Measurements from ENCODE around the gene RPH3AL. TPM values are rescaled to one million over a fixed set of nuclear protein-coding genes. Genes with fewer than 3 reads are reported as not detected.

RPH3AL gene
- total RNA-seq, 1 experiment from 2014 or later, result 3.0 TPM

GRCh38 chr17:258045-258734 lies 94.4 kb downstream of the RPH3AL start:
- H3K9ac ChIP-seq (ENCODE audit: extremely low read depth, insufficient read length, low read length), result no peak overlapping the region
- Mint-ChIP-seq H3K9me3 (peaks cover 21 to 32% of the 10 kb centered on the region in 2 experiments), H3K4me3 (peak overlapping the region in 1 of 2 experiments; percentile 52; a peak in 1 of 5 replicates), H3K27ac (peak overlapping the region in 1 of 3 experiments; percentile 21; a peak in 2 of 7 replicates), H3K4me1 (peaks cover 32 to 37% of the 10 kb centered on the region in 2 experiments), H3K27me3 (ENCODE audit: low read depth) (peaks cover 42% of the 10 kb centered on the region), H3K36me3 (ENCODE audit: insufficient read depth in 1 of 3, low read depth in 3 of 3) (peaks cover 10 to 23% (median 19%) of the 10 kb centered on the region in 3 experiments)
- no peak overlapping the region for H2BK5ac ChIP-seq (ENCODE audit: insufficient read length, low read length)
- no peaks in the 10 kb centered on the region for H4K20me1 ChIP-seq (ENCODE audit: control insufficient read depth, insufficient read depth, insufficient read length)
- no peaks in the 10 kb centered on the region for H3K23me2 ChIP-seq (ENCODE audit: insufficient read length, low read depth, low read length, poor library complexity, severe bottlenecking)
- no peak overlapping the region for H3K4ac ChIP-seq (ENCODE audit: low read depth, low read length)
- no peak overlapping the region for H4K8ac ChIP-seq (replicated peaks; ENCODE audit: insufficient read length, low read depth, low read length)
- no peak overlapping the region for H2BK120ac ChIP-seq (ENCODE audit: low read depth, low read length, poor library complexity, severe bottlenecking)
- DNase-seq, result no peak
- H2BK20ac ChIP-seq (ENCODE audit: low read depth, low read length, poor library complexity, severe bottlenecking), result no peak overlapping the region
- no peak overlapping the region for H3K56ac ChIP-seq (ENCODE audit: insufficient read length, low read depth, low read length)
- no peak overlapping the region for H3K4me2 ChIP-seq (ENCODE audit: insufficient read depth, insufficient read length, low read length)
- H2AFZ ChIP-seq (ENCODE audit: low read length), result no peak overlapping the region
- H4K5ac ChIP-seq (ENCODE audit: insufficient read length, low read depth, low read length), result no peak overlapping the region
- TF ChIP-seq, protein P1, sequence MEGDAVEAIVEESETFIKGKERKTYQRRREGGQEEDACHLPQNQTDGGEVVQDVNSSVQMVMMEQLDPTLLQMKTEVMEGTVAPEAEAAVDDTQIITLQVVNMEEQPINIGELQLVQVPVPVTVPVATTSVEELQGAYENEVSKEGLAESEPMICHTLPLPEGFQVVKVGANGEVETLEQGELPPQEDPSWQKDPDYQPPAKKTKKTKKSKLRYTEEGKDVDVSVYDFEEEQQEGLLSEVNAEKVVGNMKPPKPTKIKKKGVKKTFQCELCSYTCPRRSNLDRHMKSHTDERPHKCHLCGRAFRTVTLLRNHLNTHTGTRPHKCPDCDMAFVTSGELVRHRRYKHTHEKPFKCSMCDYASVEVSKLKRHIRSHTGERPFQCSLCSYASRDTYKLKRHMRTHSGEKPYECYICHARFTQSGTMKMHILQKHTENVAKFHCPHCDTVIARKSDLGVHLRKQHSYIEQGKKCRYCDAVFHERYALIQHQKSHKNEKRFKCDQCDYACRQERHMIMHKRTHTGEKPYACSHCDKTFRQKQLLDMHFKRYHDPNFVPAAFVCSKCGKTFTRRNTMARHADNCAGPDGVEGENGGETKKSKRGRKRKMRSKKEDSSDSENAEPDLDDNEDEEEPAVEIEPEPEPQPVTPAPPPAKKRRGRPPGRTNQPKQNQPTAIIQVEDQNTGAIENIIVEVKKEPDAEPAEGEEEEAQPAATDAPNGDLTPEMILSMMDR (conservative IDR thresholded peaks at IDR 0.05), result no peak
- H3K4me1 ChIP-seq (ENCODE audit: insufficient read depth, low read length), result peaks cover 10% of the 10 kb centered on the region
- no peak overlapping the region for H3T11ph ChIP-seq (ENCODE audit: low read length)
- H4K91ac ChIP-seq (ENCODE audit: insufficient read length, low read depth, low read length), result no peak overlapping the region
- no peak overlapping the region for H3K23ac ChIP-seq (ENCODE audit: insufficient read length, low read depth, low read length)
- H2BK15ac ChIP-seq (ENCODE audit: low read depth, low read length), result no peak overlapping the region
- no peaks in the 10 kb centered on the region for H3K79me2 ChIP-seq (ENCODE audit: insufficient read depth, low read length)
- no peaks in the 10 kb centered on the region for H3K79me1 ChIP-seq (ENCODE audit: insufficient read depth, low read depth, low read length, poor library complexity, severe bottlenecking)
- no peak overlapping the region for H3K18ac ChIP-seq (ENCODE audit: insufficient read length, low read depth, low read length)
- H2AK5ac ChIP-seq (ENCODE audit: insufficient read length, low read length), result no peak overlapping the region
- no peaks in the 10 kb centered on the region for H3K9me3 ChIP-seq (ENCODE audit: control insufficient read depth, low read depth, low read length)
- no peak overlapping the region for H3K14ac ChIP-seq (ENCODE audit: insufficient read depth, low read length)
- H3K27ac ChIP-seq (ENCODE audit: insufficient read length, low read depth, low read length), result no peak overlapping the region
- H3K27me3 ChIP-seq (ENCODE audit: insufficient read depth, low read length), result no peaks in the 10 kb centered on the region
- no CpG with 5 or more reads among the region's 23 CpGs for WGBS (ENCODE audit: extremely low coverage, insufficient read length, low lambda C conversion rate)
- H2BK12ac ChIP-seq (ENCODE audit: insufficient read length, low read depth, low read length), result no peak overlapping the region

All from H9 (cell line).